GM10266 (cell line): ENCODE results near the gene S100A16.

Experiments
- DNase-seq: peaks from one replicate; pipeline ENCODE4 v3.0.0; 2012; ENCODE audit errors: extremely low spot score
- TF ChIP-seq, protein P1 (sequence below): IDR thresholded peaks from 2 replicates; pipeline ENCODE4 v1.5.1; 2012; ENCODE audit warnings: mild to moderate bottlenecking, low read depth; ENCODE audit not compliant: control insufficient read depth, insufficient read depth; ENCODE audit errors: missing control alignments

Gene S100A16

DNA sequence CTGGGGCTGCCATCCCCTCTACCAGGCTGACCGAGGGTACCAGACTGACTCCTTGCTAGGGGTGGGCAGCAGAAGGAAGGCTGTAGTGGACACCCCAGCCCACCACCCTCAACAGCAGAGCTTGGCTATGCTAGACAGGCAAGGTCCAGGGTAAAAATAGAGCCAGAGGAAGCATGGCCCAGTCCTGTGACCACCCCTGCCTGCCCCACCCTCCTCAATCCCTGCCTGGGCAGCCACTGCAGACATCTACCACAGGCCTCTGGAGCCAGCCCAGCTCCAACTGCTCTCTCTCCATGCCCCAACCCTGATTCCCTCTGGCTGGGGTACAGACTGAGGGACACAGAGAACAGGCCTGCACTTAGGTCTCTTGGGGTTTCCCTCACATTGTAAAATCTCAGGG is 17.0 kb upstream of the S100A16 start:
- no peak for DNase-seq
- TF ChIP-seq, protein P1, sequence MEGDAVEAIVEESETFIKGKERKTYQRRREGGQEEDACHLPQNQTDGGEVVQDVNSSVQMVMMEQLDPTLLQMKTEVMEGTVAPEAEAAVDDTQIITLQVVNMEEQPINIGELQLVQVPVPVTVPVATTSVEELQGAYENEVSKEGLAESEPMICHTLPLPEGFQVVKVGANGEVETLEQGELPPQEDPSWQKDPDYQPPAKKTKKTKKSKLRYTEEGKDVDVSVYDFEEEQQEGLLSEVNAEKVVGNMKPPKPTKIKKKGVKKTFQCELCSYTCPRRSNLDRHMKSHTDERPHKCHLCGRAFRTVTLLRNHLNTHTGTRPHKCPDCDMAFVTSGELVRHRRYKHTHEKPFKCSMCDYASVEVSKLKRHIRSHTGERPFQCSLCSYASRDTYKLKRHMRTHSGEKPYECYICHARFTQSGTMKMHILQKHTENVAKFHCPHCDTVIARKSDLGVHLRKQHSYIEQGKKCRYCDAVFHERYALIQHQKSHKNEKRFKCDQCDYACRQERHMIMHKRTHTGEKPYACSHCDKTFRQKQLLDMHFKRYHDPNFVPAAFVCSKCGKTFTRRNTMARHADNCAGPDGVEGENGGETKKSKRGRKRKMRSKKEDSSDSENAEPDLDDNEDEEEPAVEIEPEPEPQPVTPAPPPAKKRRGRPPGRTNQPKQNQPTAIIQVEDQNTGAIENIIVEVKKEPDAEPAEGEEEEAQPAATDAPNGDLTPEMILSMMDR, result no peak

DNA sequence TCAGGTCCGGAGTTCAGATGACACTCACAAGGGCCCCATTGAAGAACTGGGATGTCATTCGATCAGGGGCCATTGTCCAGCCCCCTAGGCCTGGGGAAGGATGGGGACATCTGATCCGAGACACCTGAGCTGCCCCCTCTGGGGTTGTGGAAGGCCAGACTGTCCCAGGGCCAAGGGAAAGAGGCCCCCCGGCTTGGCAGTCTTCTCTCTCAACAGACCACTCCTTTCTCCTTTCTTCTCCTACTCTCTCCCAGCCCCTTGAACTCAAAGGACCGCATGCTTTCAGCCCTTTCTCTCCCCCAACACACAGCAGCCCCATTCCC is 16.4 kb upstream of the S100A16 start:
- TF ChIP-seq, protein P1, result no peak
- no peak for DNase-seq

DNA sequence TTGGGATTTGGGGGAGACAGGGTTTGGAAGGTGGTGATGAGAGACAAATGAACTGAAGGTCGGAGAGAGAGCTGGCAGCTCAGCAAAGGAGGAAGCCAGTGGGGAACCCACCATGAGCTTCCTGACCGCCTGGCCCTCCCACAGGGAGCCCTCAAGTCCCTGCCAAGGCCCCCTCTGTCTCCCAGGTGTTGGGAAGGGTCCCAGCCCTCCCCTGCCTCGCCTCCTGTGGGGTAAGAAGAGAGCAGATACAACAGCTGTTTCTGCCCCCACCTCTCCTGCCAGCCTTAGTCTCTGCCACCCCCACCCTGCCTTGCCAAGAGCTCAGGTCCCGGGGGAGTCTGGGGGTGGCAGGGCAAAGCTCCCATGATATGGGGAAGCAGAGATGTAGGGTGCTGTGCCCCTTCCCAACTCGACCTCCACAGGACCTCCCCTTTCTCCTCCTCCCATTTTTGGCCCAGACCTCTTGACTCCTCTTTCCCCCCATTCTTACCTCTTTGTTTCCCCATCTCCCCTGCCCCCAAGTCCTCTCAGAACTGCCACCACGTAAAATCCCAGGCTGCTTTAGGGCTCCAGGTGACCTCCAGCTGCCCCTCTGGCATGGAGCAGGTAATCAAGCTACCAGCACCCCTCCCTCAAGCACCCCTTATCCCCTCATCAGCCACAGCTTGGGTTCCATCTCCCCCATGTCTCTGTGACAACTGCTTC is 15.9 kb upstream of the S100A16 start:
- TF ChIP-seq, protein P1, result no peak
- no peak for DNase-seq

DNA sequence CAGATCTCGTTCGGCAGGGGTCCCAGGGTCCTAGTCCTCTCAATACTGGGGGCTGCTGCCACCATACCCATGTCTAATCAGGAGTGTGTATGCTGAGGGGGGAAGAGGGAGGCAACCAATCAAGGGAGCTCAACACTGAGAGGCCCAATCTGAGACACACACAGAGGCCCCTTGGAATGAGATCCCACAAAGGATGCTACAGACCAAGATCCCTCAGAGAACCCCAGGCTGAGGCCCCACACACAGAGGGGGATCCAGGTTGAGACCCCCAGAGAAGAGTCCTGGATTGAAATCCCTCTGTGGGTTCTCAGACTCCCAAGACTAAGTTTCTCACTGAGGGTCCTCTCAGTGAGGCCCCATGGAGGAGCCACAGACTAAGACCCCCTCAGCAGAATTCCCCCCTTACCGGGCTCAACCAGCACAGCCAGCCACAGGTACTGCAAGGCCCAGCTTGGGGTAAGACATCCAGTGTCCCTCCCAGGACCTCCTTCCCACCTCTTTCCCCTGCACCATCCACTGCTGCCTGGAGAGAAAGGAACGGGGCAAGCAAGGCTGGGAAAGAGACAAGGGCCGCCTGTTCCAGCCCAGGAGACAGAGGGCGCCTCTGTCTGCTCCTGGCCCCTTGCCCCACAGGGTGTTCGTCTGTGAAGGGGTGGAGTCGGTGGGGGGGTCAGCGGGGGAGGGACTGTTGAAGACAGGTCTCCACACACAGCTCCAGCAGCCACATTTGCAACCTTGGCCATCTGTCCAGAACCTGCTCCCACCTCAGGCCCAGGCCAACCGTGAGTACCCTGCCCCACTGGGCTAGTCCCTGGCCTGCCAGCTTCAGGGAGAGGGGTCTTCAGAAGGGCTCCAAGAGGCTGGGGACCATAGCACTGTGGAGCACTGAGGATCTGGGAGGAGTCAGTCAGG is 15.0 kb upstream of the S100A16 start, which contains the start of gene S100A1:
TSS of gene S100A1 (plus strand) at position 720 of the 912 bp plus-strand sequence. CDS start 2,088 bp downstream, outside the sequence.
- no peak for DNase-seq
- TF ChIP-seq, protein P1, result no peak

DNA sequence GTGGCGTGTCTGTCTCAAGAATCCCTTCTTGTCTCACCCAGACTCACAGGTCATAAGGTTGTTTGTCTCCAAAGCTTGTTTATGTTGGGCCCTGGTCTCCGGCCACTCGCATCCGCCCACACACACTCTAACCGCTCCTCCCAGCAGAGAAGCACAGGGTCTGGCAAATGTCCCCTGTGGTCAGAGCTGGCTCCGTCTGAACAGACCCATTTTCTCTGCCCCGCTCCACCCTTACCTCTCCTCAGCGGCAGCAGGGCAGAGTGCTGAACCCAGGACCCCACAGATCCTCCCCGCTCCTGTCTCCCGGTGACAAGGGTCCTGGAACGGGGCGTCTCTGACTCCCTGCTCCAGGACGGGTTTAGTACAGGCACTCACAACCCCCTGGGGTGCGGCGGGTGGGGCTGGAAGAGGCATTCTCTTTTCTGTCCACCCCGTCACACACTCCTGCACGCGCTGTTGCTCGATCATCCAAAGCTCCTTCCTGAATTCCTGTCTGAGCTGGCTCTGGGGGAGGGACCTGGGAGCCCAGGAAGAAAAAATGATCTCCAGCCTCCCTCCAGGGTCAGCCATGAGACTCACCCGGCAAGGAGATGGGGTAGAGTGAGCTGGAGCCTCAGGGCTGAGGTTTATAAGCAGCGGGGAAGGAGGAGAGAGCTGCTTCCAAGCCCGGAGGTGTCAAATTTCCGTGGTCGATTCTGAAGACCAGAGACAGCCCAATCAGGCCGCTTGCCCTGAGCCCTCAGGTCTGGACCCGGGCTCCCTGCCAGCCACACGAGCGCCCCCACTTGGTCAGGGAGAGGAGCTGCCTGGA is 14.2 kb upstream of the S100A16 start, which contains the start of gene S100A13:
TSS of gene S100A13 (minus strand) at position 602 of the 811 bp plus-strand sequence. CDS start 1,033 bp downstream, outside the sequence.
- TF ChIP-seq, protein P1, result peak; percentile 67
- peak; percentile 63 for DNase-seq

DNA sequence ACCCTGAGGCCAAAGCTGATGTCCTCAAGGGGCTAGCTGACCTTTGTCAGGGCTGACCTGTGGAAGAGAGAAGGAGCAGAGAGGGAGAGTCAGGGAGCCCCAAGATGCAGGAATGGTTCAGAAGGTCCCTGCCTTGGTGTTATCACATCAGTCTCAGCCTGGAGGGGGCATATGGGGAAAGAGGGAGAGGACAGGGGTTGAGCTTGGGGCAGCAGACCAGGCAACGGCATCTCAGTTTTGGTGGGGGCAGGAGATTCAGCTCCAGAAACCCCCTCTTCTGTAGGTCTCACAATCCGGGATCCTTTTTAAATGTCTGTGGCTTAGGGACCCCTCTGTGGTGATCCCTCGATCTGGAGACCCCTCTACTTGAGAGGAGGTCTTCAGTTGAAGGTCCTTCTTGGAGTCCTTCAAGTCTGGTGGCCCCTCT is 13.6 kb upstream of the S100A16 start:
- DNase-seq, result no peak
- TF ChIP-seq, protein P1, result no peak
